GM11168 (cell line): ENCODE data around the gene CAMTA1.

Experiments
- in situ Hi-C: fragments of 300-500 bp; cut with MboI; formaldehyde crosslinking; loops from one replicate; pipeline ENCODE4 v1.12.0; 2022; ENCODE audit warnings: low sequenced_read_pairs; ENCODE audit not compliant: unreplicated experiment

CAMTA1 gene

DNA sequence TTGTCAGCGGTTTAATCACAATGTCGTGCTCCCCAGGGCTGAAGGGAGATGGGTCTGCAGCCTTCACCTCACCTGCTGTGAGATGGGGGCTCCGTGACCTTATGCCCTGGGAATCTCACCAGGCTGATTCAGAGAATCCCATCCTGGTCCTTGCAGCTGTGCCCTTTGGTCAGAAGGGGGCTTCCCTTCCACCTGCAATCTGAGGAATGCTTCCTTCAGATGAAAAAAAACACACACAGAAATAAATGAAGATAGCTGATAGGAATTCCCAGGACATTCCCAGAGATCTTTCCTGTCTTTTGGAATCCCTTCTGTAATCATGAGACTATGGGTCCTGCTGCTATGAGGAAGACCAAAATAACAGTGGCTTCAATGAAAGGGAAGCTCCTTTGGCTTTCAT lies 858.8 kb downstream of the CAMTA1 start:
- in situ Hi-C loops: loop anchor here (25.0 kb wide), 1 partner anchor 582 kb away; no protein-coding TSS in a partner anchor

DNA sequence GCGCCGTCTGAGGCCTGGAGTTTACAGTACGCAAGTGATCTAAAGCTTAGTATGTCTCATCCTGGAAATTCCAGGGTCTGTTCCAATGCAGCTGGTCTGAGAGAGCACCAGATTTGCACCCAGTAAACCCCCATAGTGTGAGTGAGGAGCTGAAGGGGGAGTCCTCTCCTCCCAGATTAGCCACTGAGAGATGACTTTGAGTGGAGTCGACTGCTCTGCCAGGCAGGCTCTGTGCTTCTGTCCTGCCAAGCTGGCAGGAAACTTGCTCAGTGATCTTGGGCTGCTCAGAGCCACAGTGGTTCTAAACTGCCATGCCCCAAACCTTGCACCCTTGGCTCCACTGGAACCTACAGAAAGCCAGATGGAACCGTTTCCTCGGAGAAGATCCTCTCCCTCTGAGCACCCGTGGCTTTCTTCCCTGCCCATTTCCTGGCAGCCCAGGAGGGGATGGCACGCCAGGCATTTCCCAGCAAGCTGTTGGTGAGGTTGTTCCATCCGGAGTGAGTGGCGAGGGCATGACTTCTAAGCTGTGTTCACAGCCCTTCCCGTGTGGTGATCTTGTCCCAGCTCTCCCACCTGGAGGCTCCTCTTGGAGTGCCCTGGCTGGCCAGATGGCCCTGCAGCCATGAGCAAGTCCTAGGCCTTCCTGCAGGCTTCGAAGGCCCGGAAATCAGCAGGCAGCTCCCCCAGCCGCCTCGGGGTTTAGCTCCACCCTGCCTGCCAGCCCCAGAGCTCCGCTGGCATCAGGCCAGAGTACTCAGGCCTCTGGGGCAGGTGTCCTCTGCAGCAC lies 859.9 kb downstream of the CAMTA1 start:
- in situ Hi-C loops: loop anchor here (25.0 kb wide), 1 partner anchor 583 kb away; no protein-coding TSS in a partner anchor

DNA sequence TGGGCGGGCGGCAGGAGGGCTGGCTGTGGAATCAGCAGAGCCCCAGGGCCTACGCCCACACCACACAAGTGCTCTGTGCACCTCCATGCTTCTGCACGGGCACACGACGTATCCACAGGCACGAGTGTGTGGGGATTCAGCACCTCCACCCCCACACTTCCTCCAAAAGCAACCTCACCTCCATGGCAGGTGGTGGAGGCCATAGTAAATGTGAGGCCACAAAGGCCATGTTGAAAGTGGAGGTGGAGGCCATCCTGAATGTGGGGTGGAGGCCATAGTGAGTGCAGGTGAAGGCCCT lies 860.4 kb downstream of the CAMTA1 start:
- in situ Hi-C loops: loop anchor here (25.0 kb wide), 1 partner anchor 583 kb away; no protein-coding TSS in a partner anchor

DNA sequence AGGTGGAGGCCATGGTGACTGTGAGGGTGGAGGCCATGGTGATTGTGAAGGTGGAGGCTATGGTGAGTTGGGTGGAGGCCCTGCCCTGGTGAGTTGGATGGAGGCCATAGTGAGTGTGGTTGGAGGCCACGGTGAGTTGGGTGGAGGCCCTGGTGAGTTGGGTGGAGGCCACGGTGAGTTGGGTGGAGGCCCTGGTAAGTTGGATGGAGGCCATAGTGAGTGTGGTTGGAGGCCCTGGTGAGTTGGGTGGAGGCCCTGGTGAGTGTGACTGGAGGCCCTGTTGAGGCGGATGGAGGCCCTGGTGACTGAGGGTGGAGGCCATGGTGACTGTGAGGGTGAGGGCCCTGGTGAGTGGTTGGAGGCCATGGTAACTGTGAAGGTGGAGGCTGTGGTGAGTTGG lies 860.9 kb downstream of the CAMTA1 start:
- in situ Hi-C loops: loop anchor here (25.0 kb wide), 1 partner anchor 584 kb away; no protein-coding TSS in a partner anchor

DNA sequence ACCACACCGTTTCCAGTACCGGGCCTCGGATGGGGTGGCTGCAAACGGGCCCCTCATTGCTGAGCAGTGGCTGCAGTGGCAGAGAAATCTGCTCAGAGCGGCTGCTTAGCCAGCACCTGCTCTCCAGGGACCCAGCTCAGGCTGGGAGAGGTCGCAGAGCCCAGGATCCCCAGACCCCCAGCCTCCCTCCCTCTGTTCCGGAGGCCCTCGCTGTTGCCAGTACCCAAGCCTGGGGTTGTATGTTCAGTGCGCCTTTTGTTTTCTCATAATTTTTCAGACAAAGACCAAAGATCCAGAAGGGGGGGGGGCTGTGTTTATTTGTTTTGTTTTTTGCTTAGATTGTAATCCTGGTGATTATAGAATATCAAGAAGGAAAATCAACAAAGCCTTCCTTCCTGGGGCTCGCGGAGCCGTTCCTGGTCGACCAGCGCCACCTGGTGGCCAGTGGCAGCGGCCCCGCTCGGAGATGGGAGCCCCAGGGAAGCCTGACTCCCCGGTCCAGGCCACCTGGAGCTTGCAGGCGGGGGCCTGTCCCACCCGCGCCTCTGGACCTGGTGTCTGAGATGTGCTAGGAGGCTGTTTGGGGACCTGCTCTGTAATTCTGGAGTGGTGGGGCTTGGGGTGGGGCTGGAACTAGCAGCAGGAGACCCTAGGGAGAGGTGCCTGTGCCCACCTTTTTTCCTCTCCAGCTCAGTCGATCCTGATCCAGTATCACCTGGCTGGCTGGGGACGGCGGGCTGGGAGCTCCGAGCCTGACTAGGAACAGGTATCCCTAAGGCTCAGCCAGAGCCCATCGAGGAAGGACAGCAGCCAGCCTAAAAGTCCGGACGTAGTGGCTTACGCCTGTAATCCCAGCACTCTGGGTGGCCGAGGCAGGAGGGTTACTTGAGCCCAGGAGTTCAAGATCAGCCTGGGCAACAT lies 862.0 kb downstream of the CAMTA1 start:
- in situ Hi-C loops: loop anchor here (25.0 kb wide), 1 partner anchor 585 kb away; no protein-coding TSS in a partner anchor

DNA sequence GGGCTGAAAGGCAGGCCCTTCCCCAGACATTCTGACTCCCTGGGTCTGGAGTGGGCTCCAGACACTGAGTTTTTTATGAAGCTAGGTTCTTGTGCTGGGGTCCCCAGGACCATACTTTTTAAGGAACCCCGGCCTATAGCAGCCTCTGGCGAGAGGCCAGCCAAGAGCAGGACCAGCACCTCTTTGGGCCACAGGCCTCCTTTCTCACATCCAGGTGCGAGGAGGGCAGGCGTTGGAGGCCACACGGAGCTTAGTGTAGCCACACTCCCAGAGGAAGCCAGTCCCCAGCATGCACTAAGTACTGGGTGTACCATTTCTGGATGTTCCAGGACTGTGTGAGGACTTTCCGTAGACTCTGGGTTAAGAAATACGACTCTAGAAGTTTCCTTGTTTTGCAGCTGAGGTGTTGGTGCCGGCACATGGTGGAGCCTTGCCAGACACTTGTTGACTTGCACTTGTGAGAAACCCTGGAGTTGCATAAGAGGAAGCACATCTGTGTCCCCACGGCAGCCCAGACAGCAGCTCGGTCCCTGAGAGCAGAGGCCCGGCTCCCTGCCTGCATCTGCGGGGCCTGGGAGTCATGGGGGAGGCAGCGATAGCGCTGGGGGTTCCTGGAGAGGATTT lies 863.6 kb downstream of the CAMTA1 start:
- in situ Hi-C loops: loop anchor here (25.0 kb wide), 1 partner anchor 587 kb away; no protein-coding TSS in a partner anchor

DNA sequence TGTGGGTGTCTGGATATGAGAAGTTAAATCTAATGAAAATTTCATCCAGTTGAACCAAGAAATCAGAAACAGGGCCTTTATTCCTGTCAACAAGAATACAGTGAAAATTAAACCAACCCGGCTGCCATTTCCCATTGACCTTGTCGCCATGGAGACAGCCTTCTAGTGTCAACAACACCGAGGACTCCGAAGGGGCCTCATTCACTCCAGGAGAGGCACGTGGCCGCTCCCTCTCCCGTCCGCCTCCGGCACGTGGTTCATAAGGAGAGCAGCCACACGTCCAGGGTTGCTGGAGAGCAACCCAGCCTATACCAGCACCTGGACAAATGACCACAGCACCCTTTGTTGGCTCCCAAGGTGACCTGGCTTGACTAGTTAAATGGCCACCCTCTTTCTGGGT lies 865.5 kb downstream of the CAMTA1 start:
- in situ Hi-C loops: no loop called here

DNA sequence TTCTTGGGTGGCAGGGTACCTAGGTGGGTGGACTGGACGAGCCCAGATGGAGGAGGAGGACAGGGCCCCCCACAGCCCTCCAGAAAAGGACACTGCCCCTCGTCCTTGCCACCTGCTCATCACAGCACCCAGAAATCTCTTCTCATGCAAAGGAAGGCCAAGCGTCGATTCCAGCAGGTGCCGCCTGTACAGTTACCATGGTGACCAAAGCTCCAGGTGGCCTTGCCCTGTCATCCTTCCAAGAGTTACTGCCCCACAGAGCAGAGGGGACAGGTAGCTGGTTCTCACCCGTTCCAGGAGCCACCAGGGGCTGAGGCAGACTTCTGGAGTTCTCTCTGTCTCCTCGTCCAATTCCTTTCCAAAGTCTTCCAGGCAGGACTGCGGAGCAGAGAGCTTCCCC lies 865.9 kb downstream of the CAMTA1 start:
- in situ Hi-C loops: no loop called here

DNA sequence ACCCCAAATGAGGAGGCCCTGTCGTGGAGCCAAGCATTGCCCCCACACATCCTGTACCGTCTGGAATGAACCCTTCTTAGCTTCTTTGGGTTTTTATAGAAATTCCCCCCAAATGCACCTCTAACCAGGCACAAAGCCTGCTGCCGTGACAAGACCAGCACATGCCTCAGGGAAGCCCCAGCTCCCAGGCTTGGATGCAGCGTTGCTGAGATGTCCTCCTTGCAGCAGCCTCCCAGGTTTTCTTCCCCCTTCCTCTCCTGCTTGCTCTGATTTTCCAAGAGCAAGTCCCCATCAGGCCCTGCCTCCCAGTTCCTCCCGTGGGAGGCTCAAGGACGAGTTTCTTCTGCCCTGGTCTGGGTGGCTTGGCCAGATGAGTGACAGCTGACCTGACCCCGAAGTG lies 866.8 kb downstream of the CAMTA1 start:
- in situ Hi-C loops: no loop called here

DNA sequence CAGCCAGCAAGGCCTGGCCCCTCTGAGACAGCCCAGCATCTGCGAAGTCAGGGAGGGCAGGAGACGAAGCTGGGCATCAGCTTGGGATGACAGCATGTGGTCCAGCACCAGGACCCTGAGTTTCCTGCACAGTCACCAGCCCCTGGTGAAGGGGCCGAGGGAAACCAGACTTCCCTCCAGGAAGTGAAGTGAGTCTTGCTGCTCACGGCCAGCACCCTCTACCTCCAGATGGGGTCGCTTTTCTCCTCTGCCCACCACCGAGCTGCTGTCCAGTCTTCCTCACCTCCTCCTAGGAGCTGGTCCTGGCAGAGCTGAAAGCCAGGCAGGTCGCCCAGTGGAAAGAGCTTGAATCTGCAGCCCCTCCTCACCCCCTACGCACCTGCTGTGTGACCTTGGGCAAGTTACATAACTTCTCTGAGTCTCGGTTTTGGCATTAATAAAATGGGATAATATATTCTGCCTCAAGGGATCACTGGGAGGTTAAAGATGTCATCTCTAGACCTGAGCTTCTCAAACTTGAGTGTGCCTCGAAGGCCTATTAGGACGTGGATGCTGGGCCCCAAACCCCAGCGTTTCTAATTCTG lies 867.4 kb downstream of the CAMTA1 start:
- in situ Hi-C loops: no loop called here

DNA sequence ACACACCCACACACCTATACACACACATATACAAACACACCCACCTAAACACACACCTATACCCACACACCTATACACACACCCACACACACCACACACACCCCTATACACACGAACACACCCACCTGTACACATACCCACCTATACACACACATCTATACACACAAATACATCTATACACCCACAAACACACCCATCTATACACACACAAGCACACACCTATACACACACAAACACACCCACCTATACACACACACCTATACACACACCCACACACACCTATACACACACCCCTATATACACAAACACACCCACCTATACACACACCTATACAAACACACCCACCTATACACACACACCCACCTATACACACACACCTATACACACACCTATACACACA lies 869.5 kb downstream of the CAMTA1 start:
- in situ Hi-C loops: no loop called here

DNA sequence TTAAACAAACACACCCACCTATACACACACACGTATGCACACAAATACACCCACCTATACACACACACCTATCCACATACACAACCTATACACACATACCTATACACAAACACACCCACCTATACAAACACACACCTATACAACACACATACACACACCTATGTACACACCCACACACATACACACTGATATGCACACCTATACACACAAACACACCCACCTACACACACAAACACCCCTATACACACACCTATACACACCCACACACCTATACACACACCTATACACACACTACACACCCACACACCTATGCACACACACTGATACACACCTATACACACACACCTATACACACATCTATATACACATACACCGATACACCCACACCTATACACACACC lies 870.1 kb downstream of the CAMTA1 start:
- in situ Hi-C loops: no loop called here

DNA sequence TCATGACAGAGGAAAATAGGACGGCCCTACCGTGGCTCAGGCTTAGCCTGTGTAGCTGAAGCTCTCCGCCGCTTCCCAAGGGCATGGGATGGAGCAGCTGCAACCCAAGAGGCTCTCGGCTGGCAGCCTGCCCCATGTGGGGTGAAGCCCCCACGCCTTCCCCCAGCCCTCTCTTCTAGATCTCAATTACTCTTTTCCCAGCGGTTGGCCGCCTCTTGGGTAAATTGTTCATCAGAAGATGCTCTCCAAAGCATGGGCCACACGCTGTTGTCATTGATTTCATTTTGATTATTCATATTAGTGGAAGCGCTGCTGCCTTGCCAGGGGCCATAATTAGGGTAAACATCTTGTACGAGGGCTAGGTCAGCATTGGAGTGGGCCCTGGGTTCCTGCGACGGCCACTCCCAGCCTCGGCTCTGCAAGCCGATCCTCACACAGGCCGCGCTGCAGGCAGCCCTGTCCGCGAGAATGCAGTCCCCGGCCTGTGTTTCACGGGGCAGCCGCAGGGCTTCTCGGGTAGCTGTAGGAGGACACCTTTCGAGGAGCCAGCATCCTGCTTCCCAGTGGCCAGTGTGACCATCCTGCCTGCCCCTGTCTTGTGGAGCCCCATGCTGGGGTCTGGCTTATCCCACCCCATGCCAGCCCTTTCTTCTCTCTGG lies 871.4 kb downstream of the CAMTA1 start:
- in situ Hi-C loops: no loop called here

DNA sequence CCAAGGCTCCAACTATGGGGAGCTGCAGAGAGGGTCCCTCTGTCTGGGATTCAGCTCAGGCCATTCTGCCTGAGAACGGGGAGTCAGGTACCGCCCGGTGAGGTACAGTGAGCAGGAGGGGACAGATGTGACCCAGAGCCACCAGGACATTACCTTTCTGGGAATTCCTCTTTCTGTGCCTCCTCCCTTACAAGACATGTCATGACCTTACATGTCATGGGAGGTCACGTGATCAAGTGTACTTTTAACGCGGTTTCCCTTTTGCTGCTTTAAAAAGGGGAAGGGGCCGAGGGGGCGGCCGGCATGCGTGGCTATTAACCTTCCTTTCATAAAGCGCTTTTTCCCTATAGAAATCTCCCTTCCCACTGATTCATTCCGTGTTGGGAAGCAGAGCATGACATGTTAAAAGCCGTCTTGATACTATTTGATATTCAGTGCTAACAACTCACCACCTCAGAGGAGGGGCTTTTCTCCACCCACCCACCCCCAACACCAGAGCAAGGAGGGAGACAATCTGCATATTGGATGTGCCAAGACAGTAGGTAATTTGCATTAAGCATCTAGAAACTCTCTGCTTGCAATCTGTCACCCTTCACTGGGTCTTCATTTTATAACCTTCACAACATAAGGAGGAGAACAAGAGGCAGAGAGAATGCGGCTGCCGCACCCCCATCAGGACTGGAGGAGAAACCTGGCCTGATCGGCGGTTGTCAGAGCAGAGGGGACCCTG lies 872.2 kb downstream of the CAMTA1 start:
- in situ Hi-C loops: no loop called here

DNA sequence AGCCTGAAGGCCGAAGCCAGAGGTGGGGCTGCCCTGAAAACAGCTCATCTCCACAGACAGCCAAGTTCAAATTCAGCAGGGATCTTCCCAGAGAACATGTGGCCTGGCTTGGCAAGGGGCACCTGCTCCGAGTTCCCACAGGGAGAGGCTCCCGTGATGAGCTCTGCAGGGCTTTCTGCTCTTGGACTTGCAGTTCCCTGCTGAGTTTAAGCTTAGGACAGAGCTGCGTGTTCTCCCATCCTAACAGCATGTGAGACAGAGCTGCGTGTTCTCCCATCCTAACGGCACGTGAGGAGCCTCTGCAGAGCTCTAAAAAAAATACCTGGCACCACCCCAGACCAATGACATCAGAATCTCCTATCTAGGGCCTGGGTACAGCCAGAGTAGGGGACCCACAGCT lies 872.8 kb downstream of the CAMTA1 start:
- in situ Hi-C loops: no loop called here

DNA sequence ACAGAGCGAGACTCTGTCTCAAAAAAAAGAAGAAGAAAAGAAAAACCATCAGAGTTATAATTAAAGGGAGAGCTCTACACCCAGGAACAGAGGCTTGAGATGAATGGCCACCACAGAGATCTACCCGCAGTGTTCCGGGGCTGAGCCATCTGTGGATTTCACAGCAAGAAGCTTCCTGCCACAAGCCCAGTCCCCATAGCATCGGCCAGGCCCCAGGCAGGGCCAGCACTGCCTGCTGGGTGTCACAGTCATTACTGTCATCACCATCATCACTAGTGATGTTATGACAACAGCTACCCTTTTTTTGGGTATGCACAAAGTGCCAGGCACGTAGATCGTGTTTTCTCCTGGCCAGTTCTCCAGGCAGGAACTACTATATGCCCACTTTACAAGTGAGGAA lies 874.3 kb downstream of the CAMTA1 start:
- in situ Hi-C loops: no loop called here

DNA sequence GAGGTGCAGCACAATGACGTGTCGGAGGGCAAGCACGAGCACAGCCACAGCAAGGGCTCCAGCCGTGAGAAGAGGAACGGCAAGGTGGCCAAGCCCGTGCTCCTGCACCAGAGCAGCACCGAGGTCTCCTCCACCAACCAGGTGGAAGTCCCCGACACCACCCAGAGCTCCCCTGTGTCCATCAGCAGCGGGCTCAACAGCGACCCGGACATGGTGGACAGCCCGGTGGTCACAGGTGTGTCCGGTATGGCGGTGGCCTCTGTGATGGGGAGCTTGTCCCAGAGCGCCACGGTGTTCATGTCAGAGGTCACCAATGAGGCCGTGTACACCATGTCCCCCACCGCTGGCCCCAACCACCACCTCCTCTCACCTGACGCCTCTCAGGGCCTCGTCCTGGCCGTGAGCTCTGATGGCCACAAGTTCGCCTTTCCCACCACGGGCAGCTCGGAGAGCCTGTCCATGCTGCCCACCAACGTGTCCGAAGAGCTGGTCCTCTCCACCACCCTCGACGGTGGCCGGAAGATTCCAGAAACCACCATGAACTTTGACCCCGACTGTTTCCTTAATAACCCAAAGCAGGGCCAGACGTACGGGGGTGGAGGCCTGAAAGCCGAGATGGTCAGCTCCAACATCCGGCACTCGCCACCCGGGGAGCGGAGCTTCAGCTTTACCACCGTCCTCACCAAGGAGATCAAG lies 878.3 kb downstream of the CAMTA1 start:
- in situ Hi-C loops: loop anchor here (10.0 kb wide), 1 partner anchor 251 kb away; no protein-coding TSS in a partner anchor

DNA sequence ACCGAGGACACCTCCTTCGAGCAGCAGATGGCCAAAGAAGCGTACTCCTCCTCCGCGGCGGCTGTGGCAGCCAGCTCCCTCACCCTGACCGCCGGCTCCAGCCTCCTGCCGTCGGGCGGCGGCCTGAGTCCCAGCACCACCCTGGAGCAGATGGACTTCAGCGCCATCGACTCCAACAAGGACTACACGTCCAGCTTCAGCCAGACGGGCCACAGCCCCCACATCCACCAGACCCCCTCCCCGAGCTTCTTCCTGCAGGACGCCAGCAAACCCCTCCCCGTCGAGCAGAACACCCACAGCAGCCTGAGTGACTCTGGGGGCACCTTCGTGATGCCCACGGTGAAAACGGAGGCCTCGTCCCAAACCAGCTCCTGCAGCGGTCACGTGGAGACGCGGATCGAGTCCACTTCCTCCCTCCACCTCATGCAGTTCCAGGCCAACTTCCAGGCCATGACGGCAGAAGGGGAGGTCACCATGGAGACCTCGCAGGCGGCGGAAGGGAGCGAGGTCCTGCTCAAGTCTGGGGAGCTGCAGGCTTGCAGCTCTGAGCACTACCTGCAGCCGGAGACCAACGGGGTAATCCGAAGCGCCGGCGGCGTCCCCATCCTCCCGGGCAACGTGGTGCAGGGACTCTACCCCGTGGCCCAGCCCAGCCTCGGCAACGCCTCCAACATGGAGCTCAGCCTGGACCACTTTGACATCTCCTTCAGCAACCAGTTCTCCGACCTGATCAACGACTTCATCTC lies 879.1 kb downstream of the CAMTA1 start:
- in situ Hi-C loops: loop anchor here (10.0 kb wide), 1 partner anchor 250 kb away; no protein-coding TSS in a partner anchor
